Breast epithelium (tissue), 3 donors: ENCODE measurements around the gene PPP5C.

Experiments used
- POLR2A ChIP-seq: fragments of 450-650 bp; IDR thresholded peaks from one replicate; pipeline ENCODE4 v1.6.1; 2016; ENCODE audit warnings: antibody characterized with exemption, mild to moderate bottlenecking, moderate library complexity
- POLR2AphosphoS5 ChIP-seq, 3 donors: sonication (generic); formaldehyde crosslinking; IDR thresholded peaks; one replicate each; pipeline ENCODE4 v1.6.1; 2017; ENCODE audit warnings: antibody characterized with exemption in 3 of 3
- TF ChIP-seq, protein P1 (sequence below), 3 donors: fragments of 450-650 bp; IDR thresholded peaks; one replicate each; pipeline ENCODE4 v1.5.1; 2016 to 2017; ENCODE audit warnings: antibody characterized with exemption in 3 of 3, mild to moderate bottlenecking in 3 of 3, moderate library complexity in 3 of 3

DNA sequence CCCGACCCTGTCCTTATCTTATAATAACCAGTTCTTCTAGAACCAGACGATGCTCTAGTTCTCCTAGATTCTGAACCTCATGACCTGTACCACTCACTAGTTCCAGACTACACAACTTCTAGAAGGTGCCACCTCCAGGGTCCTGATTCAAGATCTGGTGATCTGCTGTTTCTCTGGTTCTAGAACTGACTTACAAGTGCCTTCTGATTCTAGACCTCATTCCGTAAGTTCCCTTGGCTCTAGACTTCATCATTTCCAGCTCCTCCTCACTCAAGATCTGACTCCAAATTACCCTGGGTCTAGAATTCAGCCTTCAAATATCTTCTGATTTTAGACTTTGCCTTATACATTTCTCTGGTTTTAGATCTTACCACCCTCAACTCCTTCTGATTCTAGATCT is 5.0 kb upstream of the PPP5C start:
- TF ChIP-seq POLR2A (no peak), POLR2AphosphoS5 (IDR thresholded peaks at IDR 0.05) (no peak)
- TF ChIP-seq, protein P1, sequence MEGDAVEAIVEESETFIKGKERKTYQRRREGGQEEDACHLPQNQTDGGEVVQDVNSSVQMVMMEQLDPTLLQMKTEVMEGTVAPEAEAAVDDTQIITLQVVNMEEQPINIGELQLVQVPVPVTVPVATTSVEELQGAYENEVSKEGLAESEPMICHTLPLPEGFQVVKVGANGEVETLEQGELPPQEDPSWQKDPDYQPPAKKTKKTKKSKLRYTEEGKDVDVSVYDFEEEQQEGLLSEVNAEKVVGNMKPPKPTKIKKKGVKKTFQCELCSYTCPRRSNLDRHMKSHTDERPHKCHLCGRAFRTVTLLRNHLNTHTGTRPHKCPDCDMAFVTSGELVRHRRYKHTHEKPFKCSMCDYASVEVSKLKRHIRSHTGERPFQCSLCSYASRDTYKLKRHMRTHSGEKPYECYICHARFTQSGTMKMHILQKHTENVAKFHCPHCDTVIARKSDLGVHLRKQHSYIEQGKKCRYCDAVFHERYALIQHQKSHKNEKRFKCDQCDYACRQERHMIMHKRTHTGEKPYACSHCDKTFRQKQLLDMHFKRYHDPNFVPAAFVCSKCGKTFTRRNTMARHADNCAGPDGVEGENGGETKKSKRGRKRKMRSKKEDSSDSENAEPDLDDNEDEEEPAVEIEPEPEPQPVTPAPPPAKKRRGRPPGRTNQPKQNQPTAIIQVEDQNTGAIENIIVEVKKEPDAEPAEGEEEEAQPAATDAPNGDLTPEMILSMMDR (IDR thresholded peaks at IDR 0.05): no peak
